Esophagus squamous epithelium (tissue), 5 donors: ENCODE data around the gene CXorf58. TPM values are rescaled to one million over a fixed set of nuclear protein-coding genes. Genes with fewer than 3 reads are reported as not detected.
"Not testable (repeated sequence)": the region's sequence is repeated elsewhere in the genome, so short reads cannot be mapped to it uniquely, and the experiment has no call there.

ENCODE experiments used
- DNase-seq: peaks from one replicate; lab custom pipeline; 2025; lab: John Stamatoyannopoulos, UW
- H3K27ac ChIP-seq, 4 donors: fragments of 200-600 bp; sonication (generic); one replicate each; pipeline ENCODE4 v1.5.1; 2016 to 2019; ENCODE audit warnings: mild to moderate bottlenecking in 1 of 4
- H3K27me3 ChIP-seq, 4 donors: fragments of 200-600 bp; sonication (generic); 1 replicate in 3 of 4; 2 replicates in 1 of 4; pipeline versions ENCODE4 v1.5.1 to v1.6.0; 2017 to 2021; ENCODE audit warnings: antibody characterized with exemption in 1 of 4
- H3K36me3 ChIP-seq, 3 donors: fragments of 200-600 bp; sonication (generic); one replicate each; pipeline ENCODE4 v1.5.1; 2016 to 2019
- H3K4me1 ChIP-seq, 3 donors: fragments of 200-600 bp; sonication (generic); one replicate each; pipeline ENCODE4 v1.5.1; 2017 to 2019
- H3K4me3 ChIP-seq, 4 donors: fragments of 200-600 bp; sonication (generic); 1 replicate in 3 of 4; 2 replicates in 1 of 4; pipeline ENCODE4 v1.5.1; 2016 to 2019; ENCODE audit warnings: mild to moderate bottlenecking in 2 of 4, moderate library complexity in 1 of 4
- H3K9me3 ChIP-seq, 3 donors: fragments of 200-600 bp; sonication (generic); one replicate each; pipeline ENCODE4 v1.5.1; 2016 to 2019
- POLR2A ChIP-seq, 4 donors: fragments of 450-650 bp; IDR thresholded peaks; one replicate each; pipeline ENCODE4 v1.6.1; 2017; ENCODE audit warnings: antibody characterized with exemption in 4 of 4, mild to moderate bottlenecking in 4 of 4, moderate library complexity in 3 of 4
- WGBS, 2 donors: methylation state at CpG; one replicate each; pipeline ENCODE4 v1.1.5; 2018; 5-methylcytosine and 5-hydroxymethylcytosine counted together
- intact Hi-C: fragments of 100-400 bp; cut with DNase I; formaldehyde crosslinking; loops from one replicate; pipeline ENCODE4 v1.15.0; 2022
- total RNA-seq, 4 donors: library from RNA; depleted of rRNA; stranded (reverse); fragments of >200 nt; gene quantifications; one replicate each; pipeline ENCODE4 v1.1.0, GENCODE V29; 2016
- TF ChIP-seq, protein P1 (sequence below), 6 experiments: fragments of 450-650 bp in 4 of 6; fragments of 200-600 bp in 2 of 6; sonication (generic) in 2 of 6; IDR thresholded peaks; one replicate each; pipeline ENCODE4 v1.5.1; 2016 to 2019; ENCODE audit warnings: antibody characterized with exemption in 6 of 6, mild to moderate bottlenecking in 4 of 6, moderate library complexity in 4 of 6
- donor health status: DM: yes; HTN: yes; CAD: no.

The CXorf58 gene
- total RNA-seq, 4 donors from 2014 or later: 0.15 to 0.95 TPM; not detected in 2

DNA sequence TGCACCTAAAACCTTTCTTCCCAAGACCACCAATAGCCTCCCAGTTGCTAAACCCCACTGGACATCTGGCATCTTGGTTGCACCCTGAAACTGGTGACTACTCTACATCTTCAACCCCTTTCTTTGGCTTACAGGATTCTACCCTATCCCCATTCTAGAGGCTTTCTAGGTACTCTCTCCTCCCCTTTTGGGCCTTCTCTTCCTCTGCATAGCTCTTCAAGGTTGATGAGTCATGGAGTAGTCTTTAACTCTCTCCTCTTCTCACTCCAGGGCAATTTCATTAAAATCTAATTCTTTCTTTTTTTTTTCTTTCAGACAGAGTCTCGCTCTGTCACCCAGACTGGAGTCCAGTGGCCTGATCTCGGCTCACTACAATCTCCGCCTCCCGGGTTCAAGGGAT lies 16.9 kb upstream of the CXorf58 start:
- Histone ChIP-seq H3K36me3 (no peaks in the 10 kb centered on the region), H3K4me3 (no peak overlapping the region), H3K4me1 (no peaks in the 10 kb centered on the region), H3K27ac (no peak overlapping the region), H3K9me3 (no peaks in the 10 kb centered on the region), H3K27me3 (no peaks in the 10 kb centered on the region)
- TF ChIP-seq POLR2A (IDR thresholded peaks at IDR 0.05): no peak
- TF ChIP-seq, protein P1, sequence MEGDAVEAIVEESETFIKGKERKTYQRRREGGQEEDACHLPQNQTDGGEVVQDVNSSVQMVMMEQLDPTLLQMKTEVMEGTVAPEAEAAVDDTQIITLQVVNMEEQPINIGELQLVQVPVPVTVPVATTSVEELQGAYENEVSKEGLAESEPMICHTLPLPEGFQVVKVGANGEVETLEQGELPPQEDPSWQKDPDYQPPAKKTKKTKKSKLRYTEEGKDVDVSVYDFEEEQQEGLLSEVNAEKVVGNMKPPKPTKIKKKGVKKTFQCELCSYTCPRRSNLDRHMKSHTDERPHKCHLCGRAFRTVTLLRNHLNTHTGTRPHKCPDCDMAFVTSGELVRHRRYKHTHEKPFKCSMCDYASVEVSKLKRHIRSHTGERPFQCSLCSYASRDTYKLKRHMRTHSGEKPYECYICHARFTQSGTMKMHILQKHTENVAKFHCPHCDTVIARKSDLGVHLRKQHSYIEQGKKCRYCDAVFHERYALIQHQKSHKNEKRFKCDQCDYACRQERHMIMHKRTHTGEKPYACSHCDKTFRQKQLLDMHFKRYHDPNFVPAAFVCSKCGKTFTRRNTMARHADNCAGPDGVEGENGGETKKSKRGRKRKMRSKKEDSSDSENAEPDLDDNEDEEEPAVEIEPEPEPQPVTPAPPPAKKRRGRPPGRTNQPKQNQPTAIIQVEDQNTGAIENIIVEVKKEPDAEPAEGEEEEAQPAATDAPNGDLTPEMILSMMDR (IDR thresholded peaks at IDR 0.05): no peak
- 90 to 92% methylated on average over 4 of the region's 4 CpGs for WGBS, 2 donors
- no peak for DNase-seq
- intact Hi-C loops: no loop called here

DNA sequence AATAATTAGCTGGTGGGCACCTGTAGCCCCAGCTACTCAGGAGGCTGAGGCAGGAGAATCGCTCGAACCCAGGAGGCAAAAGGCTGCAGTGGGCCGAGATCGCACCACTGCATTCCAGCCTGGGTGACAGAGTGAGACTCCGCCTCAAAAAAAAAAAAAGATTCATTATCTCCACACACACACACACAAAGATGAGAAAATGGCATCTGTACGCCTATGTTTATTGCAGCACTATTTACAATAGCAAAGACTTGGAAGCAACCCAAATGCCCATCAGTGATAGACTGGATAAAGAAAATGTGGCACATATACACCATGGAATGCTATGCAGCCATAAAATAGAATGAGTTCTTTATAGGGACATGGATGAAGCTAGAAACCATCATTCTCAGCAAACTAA lies 12.8 kb upstream of the CXorf58 start:
- WGBS, 2 donors: 90 to 95% methylated on average over 4 to 6 of the region's 6 CpGs
- H3K4me3 ChIP-seq, DNase-seq, H3K27ac ChIP-seq, H3K9me3 ChIP-seq, H3K36me3 ChIP-seq, intact Hi-C loops, H3K27me3 ChIP-seq: not testable (repeated sequence)
- H3K4me1 ChIP-seq: peaks cover 0 to 29% (median 0%) of the 10 kb centered on the region in 3 donors

DNA sequence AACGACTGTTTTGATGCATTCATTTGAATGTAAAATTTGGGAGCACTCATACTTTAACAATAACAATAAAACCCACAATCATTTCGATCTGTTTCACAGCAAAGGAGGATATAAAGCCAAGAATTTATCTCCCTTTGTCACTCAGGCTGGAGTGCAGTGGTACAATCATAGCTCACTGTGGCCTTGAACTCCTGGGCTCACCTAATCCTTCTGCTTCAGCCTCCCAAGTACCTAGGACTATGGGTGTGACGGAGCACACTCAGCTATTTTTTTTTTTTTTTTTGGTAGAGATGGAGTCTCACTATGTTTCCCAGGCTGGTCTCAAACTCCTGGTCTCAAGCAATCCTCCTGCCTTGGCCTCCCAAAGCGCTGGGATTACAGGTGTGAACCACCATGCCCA lies 11.3 kb upstream of the CXorf58 start:
- intact Hi-C loops, H3K9me3 ChIP-seq, H3K36me3 ChIP-seq, DNase-seq, H3K27me3 ChIP-seq, H3K4me3 ChIP-seq: not testable (repeated sequence)
- H3K27ac ChIP-seq: peak overlapping the region in 1 of 4 donors; percentile 28
- WGBS, 2 donors: 53 to 76% methylated on average over 2 to 4 of the region's 4 CpGs
- H3K4me1 ChIP-seq: peaks cover 2 to 45% (median 4%) of the 10 kb centered on the region in 3 donors

DNA sequence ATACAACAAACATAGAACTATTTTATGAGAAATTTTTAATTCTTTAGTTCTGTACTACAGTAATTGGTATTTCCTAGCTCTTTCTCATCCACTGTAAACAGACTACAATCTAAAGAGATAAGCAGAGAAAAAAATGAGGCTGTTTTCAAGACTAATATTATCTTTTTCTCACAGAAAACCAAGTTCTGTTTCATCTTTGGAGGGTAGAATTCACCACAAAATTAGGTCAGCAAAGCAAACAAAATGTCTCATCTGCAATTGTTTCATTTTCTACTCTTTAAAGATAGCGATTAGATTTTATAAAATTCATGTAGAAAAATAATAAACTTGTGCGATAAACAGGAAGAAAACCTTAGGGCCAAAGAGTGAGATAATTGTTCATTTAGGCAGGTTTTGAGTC lies 10.8 kb upstream of the CXorf58 start:
- intact Hi-C loops: no loop called here
- H3K27ac ChIP-seq: peak overlapping the region in 3 of 4 donors; percentile 28 to 46 (median 39)
- DNase-seq: no peak
- peaks cover 4 to 49% (median 6%) of the 10 kb centered on the region in 3 donors for H3K4me1 ChIP-seq
- H3K4me3 ChIP-seq: no peak overlapping the region
- H3K9me3 ChIP-seq: no peaks in the 10 kb centered on the region
- TF ChIP-seq POLR2A (IDR thresholded peaks at IDR 0.05): no peak
- TF ChIP-seq, protein P1 (IDR thresholded peaks at IDR 0.05): no peak
- 16 to 64% methylated on average over 2 of the region's 2 CpGs for WGBS, 2 donors
- H3K36me3 ChIP-seq: no peaks in the 10 kb centered on the region
- H3K27me3 ChIP-seq: no peaks in the 10 kb centered on the region

DNA sequence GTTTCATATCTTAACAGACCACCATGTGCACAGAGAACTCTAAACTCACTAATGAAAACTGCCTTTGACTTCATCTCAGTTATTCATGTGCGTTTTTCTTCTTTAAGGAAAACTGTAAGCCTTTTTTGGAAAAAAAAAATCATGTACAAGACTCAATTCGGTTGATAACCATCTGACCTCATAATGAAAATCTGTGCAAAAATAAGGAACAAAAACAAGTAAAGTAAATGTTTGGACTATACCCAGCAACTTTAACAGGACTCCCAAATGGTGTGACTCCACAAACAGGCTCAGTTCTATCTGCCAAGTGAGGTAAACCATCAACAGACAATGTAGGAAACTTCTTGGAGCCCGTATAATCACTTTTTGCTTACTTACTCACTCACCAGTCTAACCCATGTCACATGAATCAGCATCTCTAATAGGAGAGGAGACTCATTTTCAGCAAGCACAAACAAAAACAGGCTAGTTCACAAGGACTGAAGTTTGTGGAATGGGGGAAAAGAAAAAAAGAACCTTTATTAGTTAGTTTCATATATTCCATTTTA lies 9.3 kb upstream of the CXorf58 start:
- Histone ChIP-seq H3K36me3 (no peaks in the 10 kb centered on the region), H3K4me1 (peaks cover 4 to 56% (median 8%) of the 10 kb centered on the region in 3 donors), H3K9me3 (no peaks in the 10 kb centered on the region), H3K4me3 (no peak overlapping the region), H3K27ac (peak overlapping the region in 3 of 4 donors; percentile 24 to 78 (median 39)), H3K27me3 (no peaks in the 10 kb centered on the region)
- intact Hi-C loops: no loop called here
- WGBS, 2 donors: 29 to 45% methylated on average over 2 to 3 of the region's 3 CpGs
- no peak for TF ChIP-seq POLR2A (IDR thresholded peaks at IDR 0.05)
- TF ChIP-seq, protein P1 (IDR thresholded peaks at IDR 0.05): no peak
- DNase-seq: no peak

DNA sequence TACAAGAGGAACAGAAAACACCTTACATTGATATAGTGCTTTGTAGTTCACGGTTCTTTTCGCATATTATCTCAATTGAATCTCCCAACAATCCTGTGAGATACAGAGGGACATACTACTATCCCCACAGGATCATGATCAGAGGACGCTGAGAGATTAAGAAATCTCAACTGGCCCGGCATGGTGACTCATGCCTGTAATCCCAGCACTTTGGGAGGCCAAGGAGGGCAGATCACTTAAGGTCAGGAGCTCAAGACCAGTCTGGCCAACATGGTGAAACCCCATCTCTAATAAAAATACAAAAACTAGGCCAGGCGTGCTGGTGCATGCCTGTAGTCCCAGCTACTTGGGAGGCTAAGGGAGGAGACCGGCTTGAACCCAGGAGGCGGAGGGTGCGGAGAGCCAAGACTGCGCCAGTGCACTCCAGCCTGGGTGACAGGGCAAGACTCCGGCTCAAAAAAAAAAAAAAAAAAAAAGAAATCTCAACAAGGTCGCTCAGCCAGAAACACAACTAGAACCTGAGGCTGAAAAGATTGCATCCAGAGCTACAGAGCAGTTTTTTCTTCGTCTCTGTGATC lies 7.5 kb upstream of the CXorf58 start:
- Histone ChIP-seq H3K36me3 (no peaks in the 10 kb centered on the region), H3K27ac (peak overlapping the region; percentile 11 to 82 (median 70)), H3K9me3 (no peaks in the 10 kb centered on the region), H3K27me3 (no peaks in the 10 kb centered on the region), H3K4me3 (no peak overlapping the region), H3K4me1 (peaks cover 4 to 56% (median 8%) of the 10 kb centered on the region in 3 donors)
- TF ChIP-seq, protein P1 (IDR thresholded peaks at IDR 0.05): no peak
- TF ChIP-seq POLR2A (IDR thresholded peaks at IDR 0.05): no peak
- 73 to 77% methylated on average over 7 to 12 of the region's 12 CpGs for WGBS, 2 donors
- intact Hi-C loops: loop anchor here (10.0 kb wide), 2 partner anchors 154 to 206 kb away; partner anchors contain the start of gene EIF2S3
- no peak for DNase-seq
